Measurements from ENCODE around the gene CYB561D1. TPM values are rescaled to one million over a fixed set of nuclear protein-coding genes. Genes with fewer than 3 reads are reported as not detected.

CYB561D1 gene
- total RNA-seq, 2 experiments from 2014 or later, result 24.3 to 25.1 TPM

DNA sequence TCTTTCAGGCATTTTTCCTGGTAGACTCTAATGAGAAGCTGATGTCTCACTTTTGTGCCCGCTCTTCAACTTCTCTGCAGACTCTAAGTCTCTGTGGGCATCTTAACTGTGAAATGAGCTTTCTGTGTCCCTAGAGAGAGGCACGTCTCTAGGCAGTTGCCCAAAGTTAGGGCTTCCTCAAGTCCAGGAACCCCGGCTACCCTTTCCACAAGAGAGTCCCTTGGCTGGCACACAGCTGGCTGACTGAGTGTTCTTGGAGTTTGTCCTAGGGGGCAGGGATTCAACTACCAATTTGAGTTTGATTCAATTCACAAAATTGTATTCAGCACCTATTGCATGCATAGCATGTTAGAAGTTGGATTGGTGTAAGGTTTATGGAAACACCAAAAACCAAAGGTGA lies 47.2 kb downstream of the CYB561D1 start:
- DNase-seq, result no peak
- H3K27ac Mint-ChIP-seq, result no peak overlapping the region
- H3K4me3 Mint-ChIP-seq, result no peak overlapping the region
- no peaks in the 10 kb centered on the region for H3K36me3 Mint-ChIP-seq
- POLR2A ChIA-PET, result interaction anchor here (1.8 kb wide), 1 partner anchor 57 kb away, joined by 5 read pairs; the partner anchor contains the start of gene ATXN7L2
- no peak for ATAC-seq (ENCODE audit: low read depth)
- peaks cover under 1% of the 10 kb centered on the region for H3K4me1 Mint-ChIP-seq
- no peaks in the 10 kb centered on the region for H3K9me3 Mint-ChIP-seq
- peaks cover 2% of the 10 kb centered on the region for H3K27me3 Mint-ChIP-seq

DNA sequence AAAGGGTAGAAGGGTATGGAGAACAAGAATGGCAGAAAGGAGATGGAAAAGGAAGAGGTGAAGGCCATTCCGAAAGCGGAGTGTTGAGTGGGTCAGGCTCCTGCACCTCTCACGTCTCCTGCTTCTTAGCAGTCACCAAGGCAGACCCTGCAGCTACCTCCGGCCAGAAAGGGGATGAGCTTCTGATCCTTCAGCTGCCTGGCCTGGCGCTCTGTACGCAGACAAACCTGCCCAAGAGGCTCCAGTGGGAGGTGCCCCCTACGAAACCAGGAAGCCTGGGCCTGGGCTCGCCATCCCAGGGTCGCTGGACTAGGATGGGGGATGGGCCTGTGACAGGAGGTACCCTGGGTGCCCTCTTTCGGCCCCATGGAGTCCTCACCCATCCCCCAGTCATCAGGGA lies 48.8 kb downstream of the CYB561D1 start:
- H3K27me3 Mint-ChIP-seq, result peaks cover 2% of the 10 kb centered on the region
- DNase-seq (no peak), ATAC-seq (ENCODE audit: low read depth) (no peak)
- no peaks in the 10 kb centered on the region for H3K9me3 Mint-ChIP-seq
- no peak overlapping the region for H3K4me3 Mint-ChIP-seq
- no peak overlapping the region for H3K27ac Mint-ChIP-seq
- POLR2A ChIA-PET, result interaction anchor here (0.6 kb wide), 1 partner anchor 169 kb away, joined by 5 read pairs; the partner anchor contains the start of gene GSTM5
- no peaks in the 10 kb centered on the region for H3K36me3 Mint-ChIP-seq
- H3K4me1 Mint-ChIP-seq, result peaks cover 11% of the 10 kb centered on the region

DNA sequence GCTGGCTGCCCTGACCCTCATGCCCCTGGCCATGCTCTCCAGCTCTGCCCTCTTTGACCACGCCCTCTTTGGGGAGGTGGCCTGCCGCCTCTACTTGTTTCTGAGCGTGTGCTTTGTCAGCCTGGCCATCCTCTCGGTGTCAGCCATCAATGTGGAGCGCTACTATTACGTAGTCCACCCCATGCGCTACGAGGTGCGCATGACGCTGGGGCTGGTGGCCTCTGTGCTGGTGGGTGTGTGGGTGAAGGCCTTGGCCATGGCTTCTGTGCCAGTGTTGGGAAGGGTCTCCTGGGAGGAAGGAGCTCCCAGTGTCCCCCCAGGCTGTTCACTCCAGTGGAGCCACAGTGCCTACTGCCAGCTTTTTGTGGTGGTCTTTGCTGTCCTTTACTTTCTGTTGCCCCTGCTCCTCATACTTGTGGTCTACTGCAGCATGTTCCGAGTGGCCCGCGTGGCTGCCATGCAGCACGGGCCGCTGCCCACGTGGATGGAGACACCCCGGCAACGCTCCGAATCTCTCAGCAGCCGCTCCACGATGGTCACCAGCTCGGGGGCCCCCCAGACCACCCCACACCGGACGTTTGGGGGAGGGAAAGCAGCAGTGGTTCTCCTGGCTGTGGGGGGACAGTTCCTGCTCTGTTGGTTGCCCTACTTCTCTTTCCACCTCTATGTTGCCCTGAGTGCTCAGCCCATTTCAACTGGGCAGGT lies 49.5 kb downstream of the CYB561D1 start:
- Mint-ChIP-seq H3K36me3 (no peaks in the 10 kb centered on the region), H3K4me1 (peaks cover 11% of the 10 kb centered on the region), H3K4me3 (no peak overlapping the region), H3K27me3 (peaks cover 2% of the 10 kb centered on the region), H3K9me3 (no peaks in the 10 kb centered on the region), H3K27ac (no peak overlapping the region)
- ATAC-seq (ENCODE audit: low read depth), result no peak
- POLR2A ChIA-PET, result interaction anchor here (0.6 kb wide), 1 partner anchor 169 kb away, joined by 5 read pairs; the partner anchor contains the start of gene GSTM5
- no peak for DNase-seq

DNA sequence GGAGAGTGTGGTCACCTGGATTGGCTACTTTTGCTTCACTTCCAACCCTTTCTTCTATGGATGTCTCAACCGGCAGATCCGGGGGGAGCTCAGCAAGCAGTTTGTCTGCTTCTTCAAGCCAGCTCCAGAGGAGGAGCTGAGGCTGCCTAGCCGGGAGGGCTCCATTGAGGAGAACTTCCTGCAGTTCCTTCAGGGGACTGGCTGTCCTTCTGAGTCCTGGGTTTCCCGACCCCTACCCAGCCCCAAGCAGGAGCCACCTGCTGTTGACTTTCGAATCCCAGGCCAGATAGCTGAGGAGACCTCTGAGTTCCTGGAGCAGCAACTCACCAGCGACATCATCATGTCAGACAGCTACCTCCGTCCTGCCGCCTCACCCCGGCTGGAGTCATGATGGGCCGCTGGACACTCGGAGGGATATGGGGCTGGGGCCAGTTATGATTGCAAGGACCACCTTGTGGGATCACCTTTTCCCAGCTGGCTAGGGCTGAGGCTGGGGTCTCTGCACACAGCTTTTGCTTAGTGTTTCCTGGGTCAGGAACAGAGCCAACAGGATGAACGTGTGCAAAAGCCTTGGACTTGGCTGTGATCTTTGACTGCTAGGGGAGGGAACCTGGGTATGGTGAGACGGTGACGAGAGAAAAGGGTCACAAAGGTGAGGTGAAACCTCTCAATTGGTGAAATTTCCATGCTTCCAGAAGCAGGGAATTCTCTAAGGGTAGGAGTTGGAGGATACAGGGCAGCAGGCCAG lies 50.3 kb downstream of the CYB561D1 start:
- POLR2A ChIA-PET, result interaction anchor here (0.7 kb wide), 1 partner anchor 12 kb away, joined by 3 read pairs; no protein-coding TSS in a partner anchor
- Mint-ChIP-seq H3K4me1 (peaks cover 14% of the 10 kb centered on the region), H3K27me3 (peaks cover 2% of the 10 kb centered on the region), H3K27ac (no peak overlapping the region), H3K36me3 (no peaks in the 10 kb centered on the region), H3K9me3 (no peaks in the 10 kb centered on the region), H3K4me3 (no peak overlapping the region)
- ATAC-seq (ENCODE audit: low read depth) (no peak), DNase-seq (no peak)

DNA sequence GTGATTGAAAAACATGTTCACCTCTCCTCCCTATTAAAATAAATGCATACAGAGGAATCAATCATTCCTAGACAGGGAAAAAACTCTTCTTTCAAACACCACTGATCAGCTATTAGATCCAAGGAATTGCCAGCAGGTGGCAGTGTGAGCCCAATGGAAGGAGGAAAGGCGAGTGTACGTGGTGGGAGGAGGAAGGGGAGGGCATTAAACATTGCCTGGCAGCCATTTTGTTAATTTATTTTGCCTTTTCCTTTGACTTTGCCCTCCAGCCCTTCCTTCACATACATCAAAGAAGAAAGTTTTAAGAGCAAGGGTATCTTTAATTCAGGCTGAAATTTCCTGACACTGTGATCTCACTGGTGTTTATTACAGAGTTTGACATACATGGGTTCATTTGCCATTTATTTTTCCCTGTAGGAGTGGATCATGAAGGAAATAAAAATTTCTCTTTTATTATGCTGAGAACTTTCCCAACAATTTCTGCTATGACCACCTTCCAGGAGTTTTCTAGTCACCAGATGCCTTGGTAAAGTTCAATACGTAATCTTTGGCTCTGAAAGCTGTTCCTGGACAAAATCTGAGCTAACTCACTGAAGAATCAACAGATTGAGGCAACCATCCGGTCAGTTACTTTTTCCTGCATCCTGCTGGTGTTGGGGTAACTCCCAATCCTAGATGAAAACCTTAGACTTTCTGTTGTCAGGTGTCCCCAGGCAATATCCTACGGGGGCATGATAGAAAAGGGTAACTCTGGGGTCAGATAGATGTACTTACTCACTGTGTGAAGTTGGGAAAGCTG lies 52.6 kb downstream of the CYB561D1 start:
- peak; percentile 77 for DNase-seq
- POLR2A ChIA-PET, result interaction anchor here (0.6 to 2.2 kb wide), 10 partner anchors 9 to 438 kb away, joined by 3 to 16 read pairs (median 4); partner anchors contain the start of genes AMPD2 and GNAT2
- H3K9me3 Mint-ChIP-seq, result no peaks in the 10 kb centered on the region
- peaks cover 25% of the 10 kb centered on the region for H3K4me1 Mint-ChIP-seq
- peak; percentile 34 for ATAC-seq (ENCODE audit: low read depth)
- peak overlapping the region; percentile 95 for H3K4me3 Mint-ChIP-seq
- H3K27me3 Mint-ChIP-seq, result no peaks in the 10 kb centered on the region
- peaks cover 5% of the 10 kb centered on the region for H3K36me3 Mint-ChIP-seq
- H3K27ac Mint-ChIP-seq, result peak overlapping the region; percentile 97

DNA sequence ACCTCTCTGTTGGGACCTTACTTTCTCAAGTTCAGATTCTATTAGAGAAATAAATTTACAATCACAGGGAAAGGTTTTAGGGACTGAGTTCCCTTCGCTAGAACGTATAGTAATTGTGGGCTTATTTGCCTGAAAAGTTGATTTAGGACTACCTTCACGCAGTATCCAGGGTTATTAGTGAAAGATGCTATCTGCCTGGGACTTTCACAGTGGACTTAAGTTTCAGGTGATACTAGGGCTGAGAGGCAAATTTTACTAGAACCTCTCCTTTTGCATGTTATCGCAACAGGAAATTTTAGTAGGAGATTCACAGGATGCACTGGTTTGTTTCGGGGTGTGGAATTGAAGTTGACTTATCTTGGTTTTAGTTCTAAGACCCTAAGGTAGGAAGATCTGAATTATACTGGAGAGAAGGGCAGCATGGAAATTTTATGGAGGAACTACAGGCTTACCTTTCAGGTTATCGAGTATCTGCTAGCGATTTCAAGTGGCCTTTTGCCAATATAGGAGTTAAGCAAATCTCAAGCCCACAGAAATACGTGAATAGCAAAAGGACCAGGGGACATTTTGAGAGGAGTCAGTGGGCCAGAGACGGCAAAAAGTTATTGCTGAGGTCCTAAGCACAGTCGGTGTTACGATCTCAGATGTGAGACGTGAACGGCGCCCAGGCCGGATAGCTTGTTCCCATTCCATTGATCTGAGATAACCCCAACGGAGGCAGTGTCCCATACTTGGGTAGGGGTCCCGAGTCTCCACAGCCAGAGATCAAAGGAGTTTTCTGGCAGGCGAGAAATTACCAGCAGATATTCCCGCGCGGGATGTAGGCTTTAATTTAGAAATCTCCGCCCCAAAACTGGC lies 53.8 kb downstream of the CYB561D1 start:
- H3K27ac Mint-ChIP-seq, result peak overlapping the region; percentile 97
- ATAC-seq (ENCODE audit: low read depth) (peak; percentile 16), DNase-seq (no peak)
- H3K4me1 Mint-ChIP-seq, result peaks cover 25% of the 10 kb centered on the region
- H3K36me3 Mint-ChIP-seq, result peaks cover 10% of the 10 kb centered on the region
- POLR2A ChIA-PET, result interaction anchor here (0.6 to 2.7 kb wide), 35 partner anchors 12 to 470 kb away, joined by 3 to 56 read pairs (median 5); partner anchors contain the start of genes AHCYL1, AMPD2, ATXN7L2 and CYB561D1
- peak overlapping the region; percentile 95 for H3K4me3 Mint-ChIP-seq
- H3K9me3 Mint-ChIP-seq, result no peaks in the 10 kb centered on the region
- H3K27me3 Mint-ChIP-seq, result no peaks in the 10 kb centered on the region

DNA sequence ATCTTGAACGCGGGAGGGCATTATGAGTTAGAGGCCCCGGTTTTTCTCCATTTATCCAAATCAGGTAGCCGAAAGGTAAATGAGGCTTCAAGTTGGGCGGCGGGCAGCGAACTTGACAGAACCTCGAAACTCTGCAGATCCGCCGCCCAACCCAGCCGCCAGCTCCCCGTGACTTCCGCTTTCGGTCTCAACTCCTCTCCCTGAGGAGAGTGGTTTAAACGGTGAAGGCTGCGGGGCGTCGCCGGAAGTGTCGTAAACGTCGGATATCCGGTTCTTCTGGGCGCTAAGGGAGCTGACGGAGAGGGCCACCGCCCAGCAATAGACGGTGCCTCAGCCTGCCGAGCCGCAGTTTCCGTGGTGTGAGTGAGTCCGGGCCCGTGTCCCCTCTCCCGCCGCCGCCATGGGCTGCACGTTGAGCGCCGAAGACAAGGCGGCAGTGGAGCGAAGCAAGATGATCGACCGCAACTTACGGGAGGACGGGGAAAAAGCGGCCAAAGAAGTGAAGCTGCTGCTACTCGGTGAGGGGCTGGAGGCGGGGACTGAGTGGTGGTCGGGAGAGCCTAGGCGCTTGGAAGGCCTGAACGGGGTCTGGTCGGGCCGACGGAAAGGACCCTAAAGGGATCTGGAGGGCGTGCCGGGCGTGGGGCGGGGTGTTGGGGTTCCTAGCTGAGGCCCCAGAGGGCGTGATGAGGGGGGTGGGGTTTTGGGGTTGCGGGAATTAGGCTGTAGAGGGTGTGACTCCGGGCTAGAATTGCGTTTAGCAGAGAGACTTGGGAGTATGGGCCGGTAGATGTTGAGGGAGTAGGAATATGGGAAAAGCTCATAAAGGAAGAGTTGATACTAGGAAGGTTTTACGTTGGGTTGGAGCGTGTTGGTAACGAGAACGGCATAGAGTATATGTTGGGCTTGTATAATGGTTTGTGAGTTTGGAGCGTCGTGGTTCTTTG lies 54.7 kb downstream of the CYB561D1 start, which contains the start of gene GNAI3:
GNAI3 (plus strand) TSS at position 295 of the 947 bp plus-strand sequence; CDS start at position 401, 106 bp downstream.
- Mint-ChIP-seq H3K36me3 (peaks cover 10% of the 10 kb centered on the region), H3K4me1 (peaks cover 25% of the 10 kb centered on the region), H3K9me3 (no peaks in the 10 kb centered on the region), H3K27ac (peak within 1 kb of the TSS; percentile 97), H3K4me3 (peak within 1 kb of the TSS; percentile 95), H3K27me3 (no peaks in the 10 kb centered on the region)
- DNase-seq (peak; percentile 93), ATAC-seq (ENCODE audit: low read depth) (peak; percentile 96)
- POLR2A ChIA-PET, result interaction anchor here (0.5 to 2.7 kb wide), 42 partner anchors 11 to 691 kb away, joined by 3 to 56 read pairs (median 5); partner anchors contain the start of genes AHCYL1, AMPD2, ATXN7L2 and CYB561D1

Other genes with a start within 250 kb of the CYB561D1 start
- 1 to 10 TPM; 6.3 to 6.9 TPM for gene CELSR2, start 244.6 kb upstream of the CYB561D1 start, total RNA-seq
- gene PSRC1, start 210.9 kb upstream of the CYB561D1 start, total RNA-seq, result 10 to 100 TPM; 27.9 to 30.5 TPM
- not detected for gene MYBPHL, start 187.1 kb upstream of the CYB561D1 start, total RNA-seq
- 10 to 100 TPM in 1 of 2 experiments, 1 to 10 TPM in 1; 6.5 to 11.0 TPM for gene SORT1, start 96.2 kb upstream of the CYB561D1 start, total RNA-seq
- 100 to 1,000 TPM; 135 TPM for gene PSMA5, start 67.6 kb upstream of the CYB561D1 start, total RNA-seq
- not detected for gene SYPL2, start 27.5 kb upstream of the CYB561D1 start, total RNA-seq
- 10 to 100 TPM; 10.4 to 12.4 TPM for gene ATXN7L2, start 10.2 kb upstream of the CYB561D1 start, total RNA-seq
- 1 to 10 TPM; 8.2 to 9.4 TPM for gene AMIGO1, start 15.6 kb downstream of the CYB561D1 start, total RNA-seq
- gene GPR61, start 45.8 kb downstream of the CYB561D1 start, total RNA-seq, result under 1 TPM in 1 of 2 experiments, not detected in 1; 0.39 TPM
- gene GNAI3, start 54.5 kb downstream of the CYB561D1 start, total RNA-seq, result 1 to 10 TPM; 8.0 to 8.2 TPM
- under 1 TPM in 1 of 2 experiments, not detected in 1; 0.22 TPM for gene GNAT2, start 125.5 kb downstream of the CYB561D1 start, total RNA-seq
- gene AMPD2, start 125.7 kb downstream of the CYB561D1 start, total RNA-seq, result 100 to 1,000 TPM; 114 to 122 TPM
- 1 to 10 TPM; 5.3 to 5.9 TPM for gene GSTM4, start 162.0 kb downstream of the CYB561D1 start, total RNA-seq
- 10 to 100 TPM; 16.8 to 17.3 TPM for gene GSTM2, start 174.0 kb downstream of the CYB561D1 start, total RNA-seq
- not detected for gene GSTM1, start 193.7 kb downstream of the CYB561D1 start, total RNA-seq
- gene GSTM5, start 218.2 kb downstream of the CYB561D1 start, total RNA-seq, result not detected
- gene GSTM3, start 246.9 kb downstream of the CYB561D1 start, total RNA-seq, result 1 to 10 TPM; 5.0 TPM

Data from activated naive CD8-positive, alpha-beta T cell treated with anti-CD3 and anti-CD28 coated beads, Interleukin-2, amount 10 ng/mL, durations not matched to agents 7 days and 5 days (primary cell).